Activated naive CD4-positive, alpha-beta T cell treated with anti-CD3 and anti-CD28 coated beads for 36 hours (primary cell): ENCODE measurements around the gene TSPAN11. TPM values are rescaled to one million over a fixed set of nuclear protein-coding genes. Genes with fewer than 3 reads are reported as not detected.
"Not testable (repeated sequence)": the region's sequence is repeated elsewhere in the genome, so short reads cannot be mapped to it uniquely, and the experiment has no call there.

Experiments used
- CTCF ChIA-PET: fragments of 350-600 bp; sonication (Branson Sonifier 250); formaldehyde crosslinking; loops from one replicate; lab custom pipeline; 2021; ENCODE audit warnings: antibody characterized with exemption; lab: Charles Lee
- DNase-seq: peaks from one replicate; pipeline ENCODE4 v3.0.0-alpha.2; 2020
- H3K27ac Mint-ChIP-seq: one replicate; pipeline ENCODE4 v1.8.0; 2021; ENCODE audit warnings: mild to moderate bottlenecking, mixed read lengths
- H3K27me3 Mint-ChIP-seq: one replicate; pipeline ENCODE4 v1.8.0; 2021; ENCODE audit warnings: low read depth, mixed read lengths
- H3K36me3 Mint-ChIP-seq: one replicate; pipeline ENCODE4 v1.8.0; 2021; ENCODE audit warnings: low read depth, mixed read lengths
- H3K4me1 Mint-ChIP-seq: one replicate; pipeline ENCODE4 v1.8.0; 2021; ENCODE audit warnings: low read depth, mixed read lengths
- H3K4me3 Mint-ChIP-seq: one replicate; pipeline ENCODE4 v1.8.0; 2021; ENCODE audit warnings: mild to moderate bottlenecking, moderate library complexity, mixed read lengths
- H3K9me3 Mint-ChIP-seq: one replicate; pipeline ENCODE4 v1.8.0; 2021; ENCODE audit warnings: mixed read lengths
- intact Hi-C: fragments of 100-400 bp; cut with micrococcal nuclease; formaldehyde crosslinking; loops from one replicate; pipeline ENCODE4 v1.15.1; 2023
- total RNA-seq, 2 experiments: library from RNA; stranded (reverse); gene quantifications; one replicate each; pipeline ENCODE4 v1.2.3, GENCODE V29; 2021

TSPAN11 gene, protein sequence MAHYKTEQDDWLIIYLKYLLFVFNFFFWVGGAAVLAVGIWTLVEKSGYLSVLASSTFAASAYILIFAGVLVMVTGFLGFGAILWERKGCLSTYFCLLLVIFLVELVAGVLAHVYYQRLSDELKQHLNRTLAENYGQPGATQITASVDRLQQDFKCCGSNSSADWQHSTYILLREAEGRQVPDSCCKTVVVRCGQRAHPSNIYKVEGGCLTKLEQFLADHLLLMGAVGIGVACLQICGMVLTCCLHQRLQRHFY
- not detected for total RNA-seq

DNA sequence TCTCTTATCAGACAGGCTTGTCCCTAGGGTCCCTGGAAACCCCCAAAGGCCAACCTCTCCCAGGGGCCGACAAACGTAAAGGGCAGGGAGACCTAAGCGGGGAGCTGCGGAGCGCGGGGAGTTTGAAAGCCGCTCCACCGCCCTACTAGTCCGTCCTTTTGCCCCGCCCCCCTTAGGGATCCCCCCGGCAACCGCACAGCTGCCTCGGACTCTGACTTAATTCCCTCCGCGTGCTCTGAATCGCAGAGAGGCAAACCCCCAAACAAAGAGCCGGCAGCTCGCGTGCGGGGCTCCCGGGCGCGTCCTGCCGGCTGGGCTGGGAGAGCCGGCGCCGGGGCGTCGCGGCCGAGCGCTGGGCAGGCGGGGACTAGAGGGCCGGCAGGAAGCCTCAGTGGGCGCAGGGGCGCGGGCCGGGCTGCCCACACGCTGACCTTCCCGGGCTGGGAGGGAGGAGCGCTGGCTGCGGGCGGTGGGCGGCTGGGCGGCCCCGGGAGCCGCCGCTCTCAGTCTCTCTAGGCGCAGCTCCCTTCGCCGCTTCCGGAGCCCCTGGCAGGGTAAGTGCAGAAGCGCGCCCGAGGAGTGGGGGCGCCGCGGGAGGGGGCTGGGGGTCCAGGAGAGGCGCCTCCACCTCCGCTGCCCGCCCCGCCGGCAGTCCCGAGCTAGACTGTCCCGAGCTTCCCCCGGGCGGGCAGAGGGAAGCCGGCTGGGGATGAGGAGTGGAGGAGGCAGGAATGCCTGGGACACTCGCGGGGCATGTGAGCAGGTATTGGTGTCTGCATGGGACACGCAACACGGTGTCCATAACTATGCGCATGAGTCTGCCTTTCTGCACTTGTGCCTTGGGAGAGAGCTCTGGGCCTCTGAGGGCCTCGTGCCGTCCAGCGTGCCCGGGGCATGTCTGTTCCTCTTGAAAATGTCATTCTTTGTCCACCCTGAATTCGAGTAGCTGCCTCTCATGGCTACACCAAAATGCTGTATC lies at the start of gene TSPAN11:
Gene TSPAN11, plus strand, starts transcription at position 506 of the 979 bp plus-strand sequence. CDS start 27,244 bp downstream, outside the sequence.
- Mint-ChIP-seq H3K9me3 (no peaks in the 10 kb centered on the region), H3K36me3 (no peaks in the 10 kb centered on the region), H3K27me3 (peaks cover 39% of the 10 kb centered on the region), H3K4me3 (no peak within 1 kb of the TSS), H3K27ac (no peak within 1 kb of the TSS), H3K4me1 (no peaks in the 10 kb centered on the region)
- intact Hi-C loops: loop anchor here (2.0 kb wide), 1 partner anchor 76 kb away; no protein-coding TSS in a partner anchor
- CTCF ChIA-PET: interaction anchor here (0.5 to 1.0 kb wide), 2 partner anchors 11 to 445 kb away, joined by 3 read pairs; no protein-coding TSS in a partner anchor
- DNase-seq: peak; percentile 12

- H3K36me3 Mint-ChIP-seq: no peaks in the 10 kb centered on the region
- no peaks in the 10 kb centered on the region for H3K4me1 Mint-ChIP-seq
- intact Hi-C loops: no loop called here
- no peak for DNase-seq
- CTCF ChIA-PET: interaction anchor here (0.7 kb wide), 1 partner anchor 104 kb away, joined by 3 read pairs; no protein-coding TSS in a partner anchor
- no peak overlapping the region for H3K4me3 Mint-ChIP-seq
- peaks cover 23% of the 10 kb centered on the region for H3K27me3 Mint-ChIP-seq
- H3K27ac Mint-ChIP-seq: no peak overlapping the region
- no peaks in the 10 kb centered on the region for H3K9me3 Mint-ChIP-seq
These were observed 49.3 kb upstream of the TSPAN11 start for GRCh38 chr12:30877105-30877875.

DNA sequence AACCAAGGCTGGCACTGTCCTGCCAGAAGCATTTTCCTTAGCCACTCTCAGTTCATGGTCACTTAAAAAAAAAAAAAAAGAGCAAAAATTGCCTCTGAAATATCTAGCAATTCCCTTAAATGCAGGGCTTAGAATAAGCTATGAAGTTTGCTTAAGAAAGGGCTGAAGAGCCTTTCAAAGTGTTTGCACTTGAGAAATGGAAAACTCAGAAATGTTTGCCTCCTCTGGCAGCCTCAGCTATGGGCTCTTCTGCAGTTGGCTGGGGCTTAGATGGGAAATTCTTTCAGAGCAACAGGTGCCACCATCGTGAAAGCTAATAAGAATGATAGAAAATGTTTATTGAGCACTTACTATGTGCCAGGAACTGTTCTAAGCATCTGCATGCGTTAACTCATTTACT lies 48.5 kb upstream of the TSPAN11 start:
- no peaks in the 10 kb centered on the region for H3K9me3 Mint-ChIP-seq
- CTCF ChIA-PET: interaction anchor here (0.6 to 0.7 kb wide), 2 partner anchors 103 to 234 kb away, joined by 3 to 4 read pairs; no protein-coding TSS in a partner anchor

DNA sequence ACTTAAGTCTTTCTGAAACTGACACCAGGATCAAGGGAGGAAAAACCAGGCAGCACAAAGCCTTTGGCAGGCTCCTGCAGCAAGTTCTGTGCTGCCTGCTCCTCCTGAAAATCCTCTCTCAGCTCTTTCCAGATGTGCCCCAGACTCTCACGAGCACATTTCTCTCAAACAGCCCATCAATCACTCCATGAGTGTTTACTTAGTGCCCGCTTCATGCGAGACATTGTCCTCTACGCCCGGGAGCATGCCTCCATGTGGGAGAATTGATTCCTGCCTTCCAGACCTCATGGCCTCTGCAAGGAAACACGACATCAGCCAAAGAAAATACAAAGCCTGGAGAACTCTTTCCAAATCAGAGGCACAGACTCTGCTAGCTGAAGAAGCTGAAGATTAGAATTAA lies 46.5 kb upstream of the TSPAN11 start:
- intact Hi-C loops: no loop called here
- peaks cover 23% of the 10 kb centered on the region for H3K27me3 Mint-ChIP-seq
- no peak overlapping the region for H3K27ac Mint-ChIP-seq
- no peak overlapping the region for H3K4me3 Mint-ChIP-seq
- no peak for DNase-seq
- H3K36me3 Mint-ChIP-seq: no peaks in the 10 kb centered on the region
- CTCF ChIA-PET: no interaction called here
- H3K9me3 Mint-ChIP-seq: no peaks in the 10 kb centered on the region
- no peaks in the 10 kb centered on the region for H3K4me1 Mint-ChIP-seq

More for the DNA sequence above, 48.5 kb upstream of the TSPAN11 start:
- Mint-ChIP-seq H3K4me1 (no peaks in the 10 kb centered on the region), H3K27ac (no peak overlapping the region), H3K36me3 (no peaks in the 10 kb centered on the region), H3K4me3 (no peak overlapping the region), H3K27me3 (peaks cover 23% of the 10 kb centered on the region)
- intact Hi-C loops: no loop called here
- DNase-seq: no peak

DNA sequence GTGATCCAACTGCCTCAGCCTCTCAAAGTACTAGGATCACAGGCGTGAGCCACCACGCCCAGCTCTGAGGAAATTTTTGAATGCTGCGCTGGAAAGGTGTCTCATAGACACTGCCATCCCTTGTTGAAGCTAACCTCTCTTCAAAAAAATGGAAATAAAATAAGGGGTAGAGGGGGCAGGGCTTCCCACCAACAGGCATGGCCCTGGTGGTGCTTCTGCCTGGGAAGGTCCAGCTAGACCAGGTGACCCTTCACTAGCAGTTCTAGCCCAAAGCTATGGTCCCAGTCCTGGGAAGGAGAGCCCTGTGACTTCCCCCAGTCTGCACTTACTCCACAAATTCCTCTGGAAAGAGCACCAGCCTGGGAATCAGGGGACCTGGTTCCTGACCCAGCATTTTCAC lies 45.7 kb upstream of the TSPAN11 start:
- H3K4me1 Mint-ChIP-seq: no peaks in the 10 kb centered on the region
- H3K27ac Mint-ChIP-seq: no peak overlapping the region
- H3K4me3 Mint-ChIP-seq: no peak overlapping the region
- H3K36me3 Mint-ChIP-seq: no peaks in the 10 kb centered on the region
- intact Hi-C loops: no loop called here
- CTCF ChIA-PET: no interaction called here
- H3K27me3 Mint-ChIP-seq: peaks cover 21% of the 10 kb centered on the region
- peaks cover 1% of the 10 kb centered on the region for H3K9me3 Mint-ChIP-seq
- no peak for DNase-seq

- H3K9me3 Mint-ChIP-seq: peaks cover 16% of the 10 kb centered on the region
- no peak overlapping the region for H3K27ac Mint-ChIP-seq
- H3K27me3 Mint-ChIP-seq: peaks cover 17% of the 10 kb centered on the region
- H3K4me3 Mint-ChIP-seq: no peak overlapping the region
- H3K36me3 Mint-ChIP-seq: no peaks in the 10 kb centered on the region
- intact Hi-C loops: no loop called here
- CTCF ChIA-PET: interaction anchor here (0.6 to 1.7 kb wide), 3 partner anchors 32 to 36 kb away, joined by 3 to 4 read pairs (median 3); no protein-coding TSS in a partner anchor
- DNase-seq: no peak
- no peaks in the 10 kb centered on the region for H3K4me1 Mint-ChIP-seq
These were observed 43.8 kb upstream of the TSPAN11 start for GRCh38 chr12:30882706-30883105.

- intact Hi-C loops: no loop called here
- no peak for DNase-seq
- H3K27ac Mint-ChIP-seq: no peak overlapping the region
- peaks cover 23% of the 10 kb centered on the region for H3K9me3 Mint-ChIP-seq
- no peak overlapping the region for H3K4me3 Mint-ChIP-seq
- no peaks in the 10 kb centered on the region for H3K4me1 Mint-ChIP-seq
- no peaks in the 10 kb centered on the region for H3K36me3 Mint-ChIP-seq
- peaks cover 5% of the 10 kb centered on the region for H3K27me3 Mint-ChIP-seq
- CTCF ChIA-PET: no interaction called here
These were observed 41.7 kb upstream of the TSPAN11 start for GRCh38 chr12:30884799-30885198.

- Mint-ChIP-seq H3K27ac (no peak overlapping the region), H3K36me3 (no peaks in the 10 kb centered on the region), H3K4me1 (no peaks in the 10 kb centered on the region), H3K9me3 (peaks cover 27% of the 10 kb centered on the region), H3K27me3 (no peaks in the 10 kb centered on the region), H3K4me3 (no peak overlapping the region)
- CTCF ChIA-PET: no interaction called here
- intact Hi-C loops: no loop called here
- DNase-seq: no peak
These were observed 41.2 kb upstream of the TSPAN11 start for GRCh38 chr12:30885321-30885720.

- intact Hi-C loops: no loop called here
- H3K4me3 Mint-ChIP-seq: no peak overlapping the region
- peaks cover under 1% of the 10 kb centered on the region for H3K27me3 Mint-ChIP-seq
- CTCF ChIA-PET: no interaction called here
- H3K27ac Mint-ChIP-seq: no peak overlapping the region
- H3K9me3 Mint-ChIP-seq: peaks cover 33% of the 10 kb centered on the region
- H3K36me3 Mint-ChIP-seq: no peaks in the 10 kb centered on the region
- no peaks in the 10 kb centered on the region for H3K4me1 Mint-ChIP-seq
- DNase-seq: no peak
These were observed 39.3 kb upstream of the TSPAN11 start for GRCh38 chr12:30887226-30887625.

GRCh38 chr12:30888241-30888640 lies 38.3 kb upstream of the TSPAN11 start:
- intact Hi-C loops: no loop called here
- no peaks in the 10 kb centered on the region for H3K4me1 Mint-ChIP-seq
- H3K27me3 Mint-ChIP-seq: peaks cover 2% of the 10 kb centered on the region
- no peak overlapping the region for H3K27ac Mint-ChIP-seq
- no peak overlapping the region for H3K4me3 Mint-ChIP-seq
- no peak for DNase-seq
- H3K36me3 Mint-ChIP-seq: no peaks in the 10 kb centered on the region
- peaks cover 33% of the 10 kb centered on the region for H3K9me3 Mint-ChIP-seq
- CTCF ChIA-PET: no interaction called here

DNA sequence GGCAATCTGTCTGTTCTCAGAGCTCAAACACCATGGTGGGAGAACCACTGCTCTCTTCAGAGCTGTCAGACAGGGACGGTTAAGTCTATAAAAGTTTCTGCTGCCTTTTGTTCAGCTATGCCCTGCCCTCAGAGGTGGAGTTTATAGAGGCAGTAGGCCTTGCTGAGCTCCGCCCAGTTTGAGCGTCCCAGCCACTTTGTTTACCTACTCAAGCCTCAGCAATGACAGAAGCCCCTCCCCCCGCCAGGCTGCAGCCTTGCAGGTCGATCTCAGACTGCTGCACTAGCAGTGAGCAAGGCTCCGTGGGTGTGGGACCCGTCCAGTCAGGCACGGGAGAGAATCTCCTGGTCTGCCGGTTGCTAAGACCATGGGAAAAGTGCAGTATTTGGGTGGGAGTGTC lies 32.0 kb upstream of the TSPAN11 start:
- CTCF ChIA-PET: interaction anchor here (1.0 kb wide), 1 partner anchor 47 kb away, joined by 3 read pairs; no protein-coding TSS in a partner anchor
- intact Hi-C loops: not testable (repeated sequence)
- H3K27me3 Mint-ChIP-seq: peaks cover 11% of the 10 kb centered on the region

GRCh38 chr12:30896461-30896860 lies 30.1 kb upstream of the TSPAN11 start:
- H3K27ac Mint-ChIP-seq: no peak overlapping the region
- CTCF ChIA-PET: no interaction called here
- H3K4me1 Mint-ChIP-seq: no peaks in the 10 kb centered on the region
- peaks cover 11% of the 10 kb centered on the region for H3K27me3 Mint-ChIP-seq
- H3K4me3 Mint-ChIP-seq: no peak overlapping the region
- no peaks in the 10 kb centered on the region for H3K36me3 Mint-ChIP-seq
- no peaks in the 10 kb centered on the region for H3K9me3 Mint-ChIP-seq
- no peak for DNase-seq
- intact Hi-C loops: no loop called here

More for the DNA sequence above, 32.0 kb upstream of the TSPAN11 start:
- not testable (repeated sequence) for H3K4me1 Mint-ChIP-seq, H3K27ac Mint-ChIP-seq, DNase-seq, H3K4me3 Mint-ChIP-seq, H3K36me3 Mint-ChIP-seq
- H3K9me3 Mint-ChIP-seq: peaks cover 12% of the 10 kb centered on the region
